AG10803 (cell line): ENCODE data around the gene WWOX.

Experiments used
- DNase-seq: peaks from one replicate; pipeline ENCODE4 v3.0.0; 2010; ENCODE audit warnings: low read depth
- H3K4me3 ChIP-seq: 2 replicates; pipeline ENCODE4 v1.5.1; 2011; ENCODE audit warnings: mild to moderate bottlenecking, low read length, control low read depth
- CTCF ChIP-seq: conservative IDR thresholded peaks from 2 replicates; pipeline ENCODE4 v1.5.1; 2011; ENCODE audit warnings: mild to moderate bottlenecking, low read length, control low read depth, inconsistent platforms

WWOX gene

DNA sequence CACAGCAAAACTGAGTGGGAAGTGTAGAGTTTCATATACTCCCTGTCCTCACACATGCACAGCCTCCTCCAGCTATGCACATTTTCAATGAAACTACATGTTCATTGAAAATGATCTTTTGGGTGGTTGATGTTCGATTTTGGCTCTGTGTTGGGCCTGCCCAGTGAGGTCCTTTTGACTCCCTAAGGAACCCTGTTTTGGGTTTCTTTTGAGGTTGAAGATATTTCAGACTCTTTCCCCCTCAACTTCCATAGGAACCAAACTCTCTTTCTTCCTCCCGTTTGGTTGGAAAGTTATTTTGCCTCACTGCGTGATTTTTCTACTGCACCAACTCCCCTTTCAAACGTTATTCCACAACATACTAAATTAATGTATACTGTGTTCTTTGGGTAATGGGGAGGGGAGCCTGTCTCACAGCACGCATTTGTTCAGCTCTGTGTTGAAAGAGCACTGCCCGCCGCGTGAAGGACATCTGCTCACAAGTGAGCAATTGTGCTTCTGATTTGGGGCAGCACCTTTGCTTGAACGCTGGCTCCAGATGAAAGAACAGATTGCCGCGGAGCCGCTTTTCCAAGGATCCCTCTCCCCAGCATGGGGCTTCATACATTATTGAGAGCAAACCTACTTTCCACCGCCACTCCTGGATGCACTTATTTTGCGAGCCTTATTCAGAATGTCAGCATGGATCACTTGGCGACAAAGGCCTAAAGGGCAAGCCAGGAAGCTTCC lies 385.9 kb downstream of the WWOX start:
- H3K4me3 ChIP-seq: no peak overlapping the region
- no peak for TF ChIP-seq CTCF
- no peak for DNase-seq

- no peak overlapping the region for H3K4me3 ChIP-seq
- no peak for TF ChIP-seq CTCF
- no peak for DNase-seq
Observed at GRCh38 chr16:78485917-78486257, 386.4 kb downstream of the WWOX start.

- no peak for TF ChIP-seq CTCF
- no peak overlapping the region for H3K4me3 ChIP-seq
- no peak for DNase-seq
Observed at GRCh38 chr16:78487471-78487870, 388.0 kb downstream of the WWOX start.

- no peak for TF ChIP-seq CTCF
- no peak overlapping the region for H3K4me3 ChIP-seq
- no peak for DNase-seq
Observed at GRCh38 chr16:78489072-78489471, 389.6 kb downstream of the WWOX start.

DNA sequence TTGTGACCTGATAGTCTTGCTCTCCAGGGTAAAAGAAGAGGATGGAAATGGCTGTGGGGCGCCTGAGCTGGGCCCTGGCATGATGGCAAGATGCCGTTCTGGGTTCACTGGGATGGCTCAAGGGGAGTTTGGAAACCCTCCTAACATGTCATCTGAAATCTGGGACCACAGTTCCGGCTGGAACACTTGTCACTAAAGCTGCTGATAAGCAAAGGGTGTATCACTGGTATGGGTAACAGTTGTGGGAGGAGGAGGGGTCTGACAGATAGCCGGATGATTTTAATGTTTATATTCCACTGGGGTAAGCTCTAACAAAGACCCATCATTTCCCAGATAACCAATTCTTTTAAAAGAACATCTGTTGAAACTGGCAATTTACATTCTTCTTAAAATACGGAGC lies 390.2 kb downstream of the WWOX start:
- no peak for TF ChIP-seq CTCF
- H3K4me3 ChIP-seq: no peak overlapping the region
- DNase-seq: no peak

DNA sequence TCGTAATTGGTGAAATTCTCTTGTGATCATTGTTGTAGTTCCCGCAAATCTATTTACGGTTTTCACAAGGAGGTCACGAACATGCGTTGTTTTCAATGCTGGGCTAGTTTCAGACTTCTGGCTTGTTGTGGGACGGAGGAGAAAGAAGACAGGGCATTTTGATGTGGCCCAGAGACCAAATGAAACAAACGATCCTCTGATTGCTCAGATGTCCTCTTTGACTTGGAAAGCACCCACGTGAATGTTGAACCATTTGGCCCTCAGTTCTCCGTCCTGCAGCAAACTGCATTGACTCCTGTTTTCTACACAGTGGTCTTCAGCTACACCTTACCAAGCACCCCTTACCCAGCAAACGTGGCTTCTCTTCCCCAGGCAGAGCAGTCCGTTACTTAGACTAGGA lies 391.0 kb downstream of the WWOX start:
- no peak for TF ChIP-seq CTCF
- DNase-seq: no peak
- no peak overlapping the region for H3K4me3 ChIP-seq

GRCh38 chr16:78490847-78491246 lies 391.4 kb downstream of the WWOX start:
- no peak for TF ChIP-seq CTCF
- no peak for DNase-seq
- no peak overlapping the region for H3K4me3 ChIP-seq
